HCT116 (cell line): ENCODE results near the gene SPOCD1. TPM values are rescaled to one million over a fixed set of nuclear protein-coding genes. Genes with fewer than 3 reads are reported as not detected.

ENCODE experiments used
- ATAC-seq: fragments of 200-7000 bp; cut with Tn5 transposase; 2 replicates; pipeline ENCODE4 v1.9.1; 2020; ENCODE audit warnings: mild to moderate bottlenecking, moderate library complexity
- BruUV-seq: library from RNA; stranded (reverse); fragments of 400-500 nt; replicated peaks from 2 replicates; lab custom pipeline; 2021; lab: Mats Ljungman, UMichigan
- CTCF ChIA-PET: fragments of 300-600 bp; sonication (Branson Sonifier 250); formaldehyde crosslinking; loops from one replicate; lab custom pipeline; 2021; ENCODE audit warnings: antibody characterized with exemption; lab: Charles Lee
- POLR2A ChIA-PET: fragments of 300-600, 350-600 bp; sonication (Branson Sonifier 250); formaldehyde crosslinking; loops from one replicate; lab custom pipeline; 2021; ENCODE audit warnings: antibody characterized with exemption; lab: Charles Lee
- RAD21 ChIA-PET, 2 experiments: fragments of 300-600 bp; sonication (Branson Sonifier 250); formaldehyde crosslinking; loops; one replicate each; lab custom pipeline; 2023; ENCODE audit warnings: low total read pairs in 2 of 2; ENCODE audit not compliant: uncharacterized antibody in 2 of 2, unreplicated experiment in 2 of 2, low non-redundant PET in 1 of 2; lab: Charles Lee
- DNase-seq: peaks from one replicate; pipeline ENCODE4 v3.0.0-alpha.2; 2010; ENCODE audit warnings: low read depth, low spot score
- H2AFZ ChIP-seq: fragments of 200-600 bp; shearing (Covaris generic), sonication (generic); 2 replicates; pipeline ENCODE4 v1.6.1; 2017; ENCODE audit warnings: low read depth, mixed run types, mixed read lengths, antibody characterized with exemption, low read length; ENCODE audit not compliant: poor library complexity, severe bottlenecking
- H3K27ac ChIP-seq: 2 replicates; pipeline ENCODE4 v1.5.1; 2012; ENCODE audit warnings: low read depth, low read length
- H3K27me3 ChIP-seq: fragments of 200-600 bp; sonication (generic); 2 replicates; pipeline ENCODE4 v1.6.1; 2016; ENCODE audit warnings: mixed run types, low read length, mixed read lengths; ENCODE audit not compliant: insufficient read depth
- H3K36me3 ChIP-seq, 2 experiments: fragments of 200-500 bp in 1 of 2; fragments of 200-600 bp in 1 of 2; sonication (Bioruptor generic) in 1 of 2; sonication (generic) in 1 of 2; 2 replicates each; pipeline versions ENCODE4 v1.5.1 to v1.6.1; 2014 to 2016; ENCODE audit warnings: low read length in 2 of 2, inconsistent platforms in 1 of 2, mixed read lengths in 1 of 2, mixed run types in 1 of 2; ENCODE audit not compliant: insufficient read depth in 2 of 2, control insufficient read depth in 1 of 2
- H3K4me1 ChIP-seq, 2 experiments: fragments of 200-600 bp in 1 of 2; sonication (generic) in 1 of 2; 2 replicates each; pipeline versions ENCODE4 v1.5.1 to v1.6.1; 2012 to 2017; ENCODE audit warnings: low read length in 2 of 2, inconsistent platforms in 1 of 2, mild to moderate bottlenecking in 1 of 2, mixed read lengths in 1 of 2, mixed run types in 1 of 2, moderate library complexity in 1 of 2; ENCODE audit not compliant: insufficient read depth in 2 of 2, control insufficient read depth in 1 of 2
- H3K4me2 ChIP-seq: fragments of 200-600 bp; sonication (generic); 2 replicates; pipeline ENCODE4 v1.6.1; 2017; ENCODE audit warnings: mixed run types, low read length, mixed read lengths
- H3K4me3 ChIP-seq, 2 experiments: fragments of 200-600 bp in 1 of 2; sonication (generic) in 1 of 2; replicated peaks in 1 of 2; 2 replicates each; pipeline ENCODE4 v1.5.1; 2011 to 2016; ENCODE audit warnings: low read length in 2 of 2, control low read depth in 1 of 2, low read depth in 1 of 2, mild to moderate bottlenecking in 1 of 2, mixed read lengths in 1 of 2, mixed run types in 1 of 2
- H3K79me2 ChIP-seq: fragments of 200-600 bp; sonication (generic); 2 replicates; pipeline ENCODE4 v1.6.1; 2017; ENCODE audit warnings: mild to moderate bottlenecking, mixed run types, low read length, moderate library complexity, mixed read lengths; ENCODE audit not compliant: insufficient read depth
- H3K9ac ChIP-seq: fragments of 200-600 bp; sonication (generic); 2 replicates; pipeline ENCODE4 v1.6.1; 2016; ENCODE audit warnings: low read length, mixed read lengths
- H3K9me2 ChIP-seq: fragments of 200-600 bp; sonication (generic), shearing (Covaris generic); 2 replicates; pipeline ENCODE4 v1.6.1; 2017; ENCODE audit warnings: mixed run types, mild to moderate bottlenecking, moderate library complexity; ENCODE audit not compliant: insufficient read depth
- H3K9me3 ChIP-seq, 2 experiments: fragments of 200-500 bp in 1 of 2; fragments of 200-600 bp in 1 of 2; sonication (Bioruptor generic) in 1 of 2; sonication (generic) in 1 of 2; 2 replicates each; pipeline ENCODE4 v1.6.1; 2014 to 2017; ENCODE audit warnings: low read length in 2 of 2, mixed read lengths in 2 of 2, inconsistent platforms in 1 of 2, low read depth in 1 of 2, mild to moderate bottlenecking in 1 of 2, mixed run types in 1 of 2, moderate library complexity in 1 of 2; ENCODE audit not compliant: control insufficient read depth in 1 of 2, insufficient read depth in 1 of 2
- H4K20me1 ChIP-seq: fragments of 200-600 bp; sonication (generic), shearing (Covaris generic); 2 replicates; pipeline ENCODE4 v1.6.1; 2017; ENCODE audit warnings: mixed run types, mild to moderate bottlenecking, moderate library complexity; ENCODE audit not compliant: insufficient read depth
- CBX3 ChIP-seq: IDR thresholded peaks from 2 replicates; pipeline ENCODE4 v1.6.1; 2012; ENCODE audit warnings: low read depth
- CEBPB ChIP-seq: IDR thresholded peaks from 2 replicates; pipeline ENCODE4 v1.6.1; 2012; ENCODE audit warnings: low read depth
- EGR1 ChIP-seq: IDR thresholded peaks from 2 replicates; pipeline ENCODE4 v1.6.1; 2012; ENCODE audit warnings: low read depth
- ELF1 ChIP-seq: IDR thresholded peaks from 2 replicates; pipeline ENCODE4 v1.6.1; 2012; ENCODE audit warnings: low read depth, borderline replicate concordance
- FOSL1 ChIP-seq: IDR thresholded peaks from 2 replicates; pipeline ENCODE4 v1.6.1; 2012; ENCODE audit warnings: low read depth
- JUND ChIP-seq: IDR thresholded peaks from 2 replicates; pipeline ENCODE4 v1.6.1; 2012
- POLR2AphosphoS5 ChIP-seq: IDR thresholded peaks from 2 replicates; pipeline ENCODE4 v1.6.1; 2011; ENCODE audit warnings: mild to moderate bottlenecking, low read depth, low read length, moderate library complexity
- SIN3A ChIP-seq: IDR thresholded peaks from 2 replicates; pipeline ENCODE4 v1.6.1; 2012; ENCODE audit warnings: low read depth
- SRF ChIP-seq: IDR thresholded peaks from 2 replicates; pipeline ENCODE4 v1.6.1; 2012; ENCODE audit warnings: low read depth
- YY1 ChIP-seq: IDR thresholded peaks from 2 replicates; pipeline ENCODE4 v1.6.1; 2011; ENCODE audit warnings: low read length, low read depth, moderate library complexity, mild to moderate bottlenecking; ENCODE audit not compliant: insufficient replicate concordance; ENCODE audit errors: extremely low read depth
- ZFX ChIP-seq: fragments of 450-650 bp; IDR thresholded peaks from 2 replicates; pipeline ENCODE4 v1.6.1; 2017
- ZNF274 ChIP-seq: fragments of 200-500 bp; sonication (Bioruptor generic); IDR thresholded peaks from 2 replicates; pipeline ENCODE4 v1.6.1; 2014; ENCODE audit warnings: mild to moderate bottlenecking, low read depth, low read length, inconsistent platforms
- intact Hi-C: fragments of 100-400 bp; cut with micrococcal nuclease; formaldehyde crosslinking; loops from 2 replicates; pipeline ENCODE4 v1.10.0; 2022
- total RNA-seq: library from RNA; stranded (reverse); gene quantifications from one replicate; pipeline ENCODE4 v1.2.1, GENCODE V29; 2021; ENCODE audit not compliant: unreplicated experiment
- TF ChIP-seq, protein P1 (sequence below), 3 experiments: fragments of 200-600 bp in 1 of 3; sonication (generic) in 1 of 3; IDR thresholded peaks in 2 of 3; conservative IDR thresholded peaks in 1 of 3; 2 replicates each; pipeline ENCODE4 v1.5.1; 2012 to 2017; ENCODE audit warnings: low read depth in 2 of 3, low read length in 2 of 3, antibody characterized with exemption in 1 of 3, borderline replicate concordance in 1 of 3, control low read depth in 1 of 3, mild to moderate bottlenecking in 1 of 3, mixed read lengths in 1 of 3, mixed run types in 1 of 3, moderate library complexity in 1 of 3; ENCODE audit not compliant: insufficient read depth in 1 of 3
- TF ChIP-seq, protein P2 (sequence below): IDR thresholded peaks from 2 replicates; pipeline ENCODE4 v1.6.1; 2012
- TF ChIP-seq, protein P3 (sequence below): IDR thresholded peaks from 2 replicates; pipeline ENCODE4 v1.6.1; 2011; ENCODE audit warnings: mild to moderate bottlenecking, low read length, moderate library complexity; ENCODE audit not compliant: insufficient replicate concordance; ENCODE audit errors: extremely low read depth
- TF ChIP-seq, protein P4 (sequence below): IDR thresholded peaks from 2 replicates; pipeline ENCODE4 v1.6.1; 2012; ENCODE audit warnings: low read depth

SPOCD1 gene
- total RNA-seq, 1 experiment from 2014 or later: 5.0 TPM

DNA sequence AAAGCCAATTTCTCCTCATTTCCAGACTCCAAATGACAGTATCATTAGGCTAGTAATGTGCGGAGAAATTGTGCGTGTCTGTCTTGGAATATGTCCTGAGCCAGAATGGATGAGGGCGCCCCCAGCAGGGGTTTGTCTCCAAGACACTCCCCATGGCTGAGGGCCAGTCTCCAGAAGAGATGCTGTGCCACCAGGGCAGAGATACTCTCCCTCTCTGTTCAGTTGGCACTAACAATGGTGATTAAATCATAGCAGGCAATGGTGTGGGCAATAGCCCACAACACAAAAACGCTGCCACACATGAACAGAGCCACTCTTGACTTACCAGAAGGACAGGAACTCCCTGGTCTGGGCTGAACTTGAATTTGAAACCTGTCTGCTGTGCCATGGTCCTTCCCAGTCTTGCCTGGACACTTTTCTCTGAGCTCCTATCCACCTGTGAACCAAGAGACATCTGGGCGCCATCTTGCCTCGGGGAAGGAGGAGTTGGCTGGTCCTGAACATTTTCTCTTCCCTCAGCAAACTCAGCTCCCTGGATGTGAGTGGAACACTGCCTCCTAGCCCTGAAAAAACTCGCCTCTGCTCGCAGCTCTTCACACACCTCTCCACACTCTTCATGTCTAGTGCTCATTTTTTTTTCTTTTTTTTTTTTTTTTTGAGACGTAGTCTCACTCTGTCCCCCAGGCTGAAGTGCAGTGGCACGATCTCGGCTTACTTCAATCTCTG lies 36.9 kb downstream of the SPOCD1 start:
- no peaks in the 10 kb centered on the region for H4K20me1 ChIP-seq
- no TSS peak for BruUV-seq
- no peak overlapping the region for H3K27ac ChIP-seq
- no peak overlapping the region for H2AFZ ChIP-seq
- TF ChIP-seq, protein P1, sequence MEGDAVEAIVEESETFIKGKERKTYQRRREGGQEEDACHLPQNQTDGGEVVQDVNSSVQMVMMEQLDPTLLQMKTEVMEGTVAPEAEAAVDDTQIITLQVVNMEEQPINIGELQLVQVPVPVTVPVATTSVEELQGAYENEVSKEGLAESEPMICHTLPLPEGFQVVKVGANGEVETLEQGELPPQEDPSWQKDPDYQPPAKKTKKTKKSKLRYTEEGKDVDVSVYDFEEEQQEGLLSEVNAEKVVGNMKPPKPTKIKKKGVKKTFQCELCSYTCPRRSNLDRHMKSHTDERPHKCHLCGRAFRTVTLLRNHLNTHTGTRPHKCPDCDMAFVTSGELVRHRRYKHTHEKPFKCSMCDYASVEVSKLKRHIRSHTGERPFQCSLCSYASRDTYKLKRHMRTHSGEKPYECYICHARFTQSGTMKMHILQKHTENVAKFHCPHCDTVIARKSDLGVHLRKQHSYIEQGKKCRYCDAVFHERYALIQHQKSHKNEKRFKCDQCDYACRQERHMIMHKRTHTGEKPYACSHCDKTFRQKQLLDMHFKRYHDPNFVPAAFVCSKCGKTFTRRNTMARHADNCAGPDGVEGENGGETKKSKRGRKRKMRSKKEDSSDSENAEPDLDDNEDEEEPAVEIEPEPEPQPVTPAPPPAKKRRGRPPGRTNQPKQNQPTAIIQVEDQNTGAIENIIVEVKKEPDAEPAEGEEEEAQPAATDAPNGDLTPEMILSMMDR (IDR thresholded peaks at IDR 0.05 in 2 of 3, conservative IDR thresholded peaks at IDR 0.05 in 1 of 3; ENCODE audit: borderline replicate concordance in 1 of 3, insufficient read depth in 1 of 3, low read depth in 2 of 3, low read length in 2 of 3): no peak; a peak in 1 of 6 replicates
- TF ChIP-seq CBX3 (no peak), POLR2AphosphoS5 (no peak), FOSL1 (no peak), SRF (no peak), EGR1 (no peak), ELF1 (no peak), SIN3A (no peak), YY1 (no peak), ZFX (no peak), CEBPB (no peak), JUND (no peak), ZNF274 (no peak)
- TF ChIP-seq, protein P2, sequence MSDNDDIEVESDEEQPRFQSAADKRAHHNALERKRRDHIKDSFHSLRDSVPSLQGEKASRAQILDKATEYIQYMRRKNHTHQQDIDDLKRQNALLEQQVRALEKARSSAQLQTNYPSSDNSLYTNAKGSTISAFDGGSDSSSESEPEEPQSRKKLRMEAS: no peak
- TF ChIP-seq, protein P3, sequence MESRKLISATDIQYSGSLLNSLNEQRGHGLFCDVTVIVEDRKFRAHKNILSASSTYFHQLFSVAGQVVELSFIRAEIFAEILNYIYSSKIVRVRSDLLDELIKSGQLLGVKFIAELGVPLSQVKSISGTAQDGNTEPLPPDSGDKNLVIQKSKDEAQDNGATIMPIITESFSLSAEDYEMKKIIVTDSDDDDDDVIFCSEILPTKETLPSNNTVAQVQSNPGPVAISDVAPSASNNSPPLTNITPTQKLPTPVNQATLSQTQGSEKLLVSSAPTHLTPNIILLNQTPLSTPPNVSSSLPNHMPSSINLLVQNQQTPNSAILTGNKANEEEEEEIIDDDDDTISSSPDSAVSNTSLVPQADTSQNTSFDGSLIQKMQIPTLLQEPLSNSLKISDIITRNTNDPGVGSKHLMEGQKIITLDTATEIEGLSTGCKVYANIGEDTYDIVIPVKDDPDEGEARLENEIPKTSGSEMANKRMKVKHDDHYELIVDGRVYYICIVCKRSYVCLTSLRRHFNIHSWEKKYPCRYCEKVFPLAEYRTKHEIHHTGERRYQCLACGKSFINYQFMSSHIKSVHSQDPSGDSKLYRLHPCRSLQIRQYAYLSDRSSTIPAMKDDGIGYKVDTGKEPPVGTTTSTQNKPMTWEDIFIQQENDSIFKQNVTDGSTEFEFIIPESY: no peak
- TF ChIP-seq, protein P4, sequence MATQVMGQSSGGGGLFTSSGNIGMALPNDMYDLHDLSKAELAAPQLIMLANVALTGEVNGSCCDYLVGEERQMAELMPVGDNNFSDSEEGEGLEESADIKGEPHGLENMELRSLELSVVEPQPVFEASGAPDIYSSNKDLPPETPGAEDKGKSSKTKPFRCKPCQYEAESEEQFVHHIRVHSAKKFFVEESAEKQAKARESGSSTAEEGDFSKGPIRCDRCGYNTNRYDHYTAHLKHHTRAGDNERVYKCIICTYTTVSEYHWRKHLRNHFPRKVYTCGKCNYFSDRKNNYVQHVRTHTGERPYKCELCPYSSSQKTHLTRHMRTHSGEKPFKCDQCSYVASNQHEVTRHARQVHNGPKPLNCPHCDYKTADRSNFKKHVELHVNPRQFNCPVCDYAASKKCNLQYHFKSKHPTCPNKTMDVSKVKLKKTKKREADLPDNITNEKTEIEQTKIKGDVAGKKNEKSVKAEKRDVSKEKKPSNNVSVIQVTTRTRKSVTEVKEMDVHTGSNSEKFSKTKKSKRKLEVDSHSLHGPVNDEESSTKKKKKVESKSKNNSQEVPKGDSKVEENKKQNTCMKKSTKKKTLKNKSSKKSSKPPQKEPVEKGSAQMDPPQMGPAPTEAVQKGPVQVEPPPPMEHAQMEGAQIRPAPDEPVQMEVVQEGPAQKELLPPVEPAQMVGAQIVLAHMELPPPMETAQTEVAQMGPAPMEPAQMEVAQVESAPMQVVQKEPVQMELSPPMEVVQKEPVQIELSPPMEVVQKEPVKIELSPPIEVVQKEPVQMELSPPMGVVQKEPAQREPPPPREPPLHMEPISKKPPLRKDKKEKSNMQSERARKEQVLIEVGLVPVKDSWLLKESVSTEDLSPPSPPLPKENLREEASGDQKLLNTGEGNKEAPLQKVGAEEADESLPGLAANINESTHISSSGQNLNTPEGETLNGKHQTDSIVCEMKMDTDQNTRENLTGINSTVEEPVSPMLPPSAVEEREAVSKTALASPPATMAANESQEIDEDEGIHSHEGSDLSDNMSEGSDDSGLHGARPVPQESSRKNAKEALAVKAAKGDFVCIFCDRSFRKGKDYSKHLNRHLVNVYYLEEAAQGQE: no peak
- no peaks in the 10 kb centered on the region for H3K9me2 ChIP-seq
- H3K4me2 ChIP-seq: no peak overlapping the region
- no peaks in the 10 kb centered on the region; the same call in 1 of the 2 replicates for H3K27me3 ChIP-seq
- H3K4me3 ChIP-seq: no peak overlapping the region
- no peaks in the 10 kb centered on the region for H3K79me2 ChIP-seq
- intact Hi-C loops: no loop called here
- peaks cover 0 to 15% of the 10 kb centered on the region in 2 experiments; a peak in 2 of 4 replicates for H3K4me1 ChIP-seq
- no peaks in the 10 kb centered on the region for H3K36me3 ChIP-seq
- DNase-seq (no peak), ATAC-seq (no peak)
- ChIA-PET CTCF (no interaction called here), RAD21 (interaction anchor here in 1 of 2 experiments (0.5 kb wide), 1 partner anchor 10 kb away, joined by 3 read pairs; no protein-coding TSS in a partner anchor), POLR2A (no interaction called here)
- no peak overlapping the region for H3K9ac ChIP-seq
- H3K9me3 ChIP-seq: no peaks in the 10 kb centered on the region
